ENCODE data around the gene ULK4.

DNA sequence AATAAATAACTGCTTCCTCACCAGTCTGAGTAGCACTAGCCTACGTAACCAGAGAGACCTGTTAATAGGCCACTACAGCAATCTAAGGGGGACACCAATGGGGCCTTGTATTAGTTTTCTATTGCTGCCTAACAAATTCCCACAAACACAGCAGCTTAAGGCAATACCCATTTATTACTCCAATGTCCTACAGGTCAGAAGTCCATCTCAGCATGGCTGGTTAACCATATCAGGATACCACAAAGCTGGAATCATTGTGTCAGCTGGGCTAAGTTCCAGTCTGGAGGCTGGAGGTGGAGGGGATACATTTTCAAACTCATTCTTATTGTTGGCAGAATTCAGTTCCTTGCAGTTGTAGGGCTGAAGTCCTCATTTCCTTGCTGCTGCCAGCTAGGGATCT lies 331.9 kb downstream of the ULK4 start:
- TF ChIP-seq, protein P1, sequence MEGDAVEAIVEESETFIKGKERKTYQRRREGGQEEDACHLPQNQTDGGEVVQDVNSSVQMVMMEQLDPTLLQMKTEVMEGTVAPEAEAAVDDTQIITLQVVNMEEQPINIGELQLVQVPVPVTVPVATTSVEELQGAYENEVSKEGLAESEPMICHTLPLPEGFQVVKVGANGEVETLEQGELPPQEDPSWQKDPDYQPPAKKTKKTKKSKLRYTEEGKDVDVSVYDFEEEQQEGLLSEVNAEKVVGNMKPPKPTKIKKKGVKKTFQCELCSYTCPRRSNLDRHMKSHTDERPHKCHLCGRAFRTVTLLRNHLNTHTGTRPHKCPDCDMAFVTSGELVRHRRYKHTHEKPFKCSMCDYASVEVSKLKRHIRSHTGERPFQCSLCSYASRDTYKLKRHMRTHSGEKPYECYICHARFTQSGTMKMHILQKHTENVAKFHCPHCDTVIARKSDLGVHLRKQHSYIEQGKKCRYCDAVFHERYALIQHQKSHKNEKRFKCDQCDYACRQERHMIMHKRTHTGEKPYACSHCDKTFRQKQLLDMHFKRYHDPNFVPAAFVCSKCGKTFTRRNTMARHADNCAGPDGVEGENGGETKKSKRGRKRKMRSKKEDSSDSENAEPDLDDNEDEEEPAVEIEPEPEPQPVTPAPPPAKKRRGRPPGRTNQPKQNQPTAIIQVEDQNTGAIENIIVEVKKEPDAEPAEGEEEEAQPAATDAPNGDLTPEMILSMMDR (conservative IDR thresholded peaks at IDR 0.05 in 1 of 2, IDR thresholded peaks at IDR 0.05 in 1 of 2; ENCODE audit: low read depth in 1 of 2, low read length in 2 of 2), result no peak
- no peak for TF ChIP-seq EZH2 (IDR thresholded peaks at IDR 0.05; ENCODE audit: low read length, missing control alignments)
